Bronchial epithelial cell (primary cell): ENCODE results near the gene NEK1. TPM values are rescaled to one million over a fixed set of nuclear protein-coding genes. Genes with fewer than 3 reads are reported as not detected.

Experiments used
- DNase-seq: peaks from one replicate; pipeline ENCODE4 v3.0.0-alpha.2; 2010; ENCODE audit warnings: low read depth
- FAIRE-seq: peaks from 2 replicates; lab custom pipeline; 2011; peaks lifted over from hg19 to GRCh38; lab: Jason Lieb, UNC
- H3K27me3 ChIP-seq: 2 replicates; pipeline ENCODE4 v1.5.1; 2011; ENCODE audit warnings: low read length; ENCODE audit not compliant: control insufficient read depth, insufficient read depth
- H3K36me3 ChIP-seq: 2 replicates; pipeline ENCODE4 v1.5.1; 2011; ENCODE audit warnings: low read length; ENCODE audit not compliant: control insufficient read depth, insufficient read depth
- H3K4me3 ChIP-seq: 2 replicates; pipeline ENCODE4 v1.5.1; 2011; ENCODE audit warnings: mild to moderate bottlenecking, low read depth, low read length, control low read depth
- CTCF ChIP-seq: IDR thresholded peaks from 2 replicates; pipeline ENCODE4 v1.5.1; 2011; ENCODE audit warnings: mild to moderate bottlenecking, moderate library complexity, low read length, control low read depth, inconsistent platforms; ENCODE audit not compliant: insufficient read depth, severe bottlenecking
- total RNA-seq: library from RNA; depleted of rRNA; stranded (reverse); fragments of >200 nt; gene quantifications from 2 replicates; pipeline ENCODE4 v1.2.1, GENCODE V29; 2014

The NEK1 gene
- total RNA-seq, 1 donor from 2014 or later, result 6.1 TPM

GRCh38 chr4:169649545-169650226 is 37.3 kb upstream of the NEK1 start:
- TF ChIP-seq CTCF, result no peak
- DNase-seq, result no peak
- no peak for FAIRE-seq
- H3K36me3 ChIP-seq, result no peaks in the 10 kb centered on the region
- H3K27me3 ChIP-seq, result no peaks in the 10 kb centered on the region
- H3K4me3 ChIP-seq, result no peak overlapping the region

GRCh38 chr4:169645627-169646026 is 33.2 kb upstream of the NEK1 start:
- DNase-seq (no peak), FAIRE-seq (no peak)
- no peak for TF ChIP-seq CTCF
- Histone ChIP-seq H3K36me3 (no peaks in the 10 kb centered on the region), H3K4me3 (no peak overlapping the region), H3K27me3 (no peaks in the 10 kb centered on the region)

GRCh38 chr4:169644802-169645201 is 32.4 kb upstream of the NEK1 start:
- FAIRE-seq, result no peak
- H3K27me3 ChIP-seq, result no peaks in the 10 kb centered on the region
- no peak for DNase-seq
- no peaks in the 10 kb centered on the region for H3K36me3 ChIP-seq
- H3K4me3 ChIP-seq, result no peak overlapping the region
- no peak for TF ChIP-seq CTCF

GRCh38 chr4:169640261-169640870 is 28.0 kb upstream of the NEK1 start:
- no peaks in the 10 kb centered on the region for H3K27me3 ChIP-seq
- no peak for FAIRE-seq
- H3K36me3 ChIP-seq, result peaks cover 6% of the 10 kb centered on the region

GRCh38 chr4:169634975-169635374 is 22.6 kb upstream of the NEK1 start:
- no peak for FAIRE-seq
- Histone ChIP-seq H3K4me3 (no peak overlapping the region), H3K27me3 (no peaks in the 10 kb centered on the region), H3K36me3 (peaks cover 6% of the 10 kb centered on the region)
- no peak for TF ChIP-seq CTCF
- peak; percentile 93 for DNase-seq

More at GRCh38 chr4:169640261-169640870, 28.0 kb upstream of the NEK1 start:
- TF ChIP-seq CTCF, result no peak
- no peak overlapping the region for H3K4me3 ChIP-seq
- no peak for DNase-seq

- TF ChIP-seq CTCF, result no peak
- DNase-seq, result no peak
- Histone ChIP-seq H3K4me3 (no peak overlapping the region), H3K27me3 (no peaks in the 10 kb centered on the region), H3K36me3 (no peaks in the 10 kb centered on the region)
- no peak for FAIRE-seq
These were observed 20.5 kb upstream of the NEK1 start for GRCh38 chr4:169632896-169633295.
